HG03280 (cell line): Measurements from ENCODE around the gene GNG7.
"Not testable (repeated sequence)": the region's sequence is repeated elsewhere in the genome, so short reads cannot be mapped to it uniquely, and the experiment has no call there.

Source experiments
- ATAC-seq: cut with Tn5 transposase; IDR thresholded peaks from one replicate; pipeline ENCODE4 v1.9.1; 2021; ENCODE audit warnings: mild to moderate bottlenecking, moderate library complexity; ENCODE audit not compliant: unreplicated experiment

Gene GNG7

GRCh38 chr19:2678044-2678671 is 24.3 kb downstream of the GNG7 start:
- peak; percentile 54 for ATAC-seq

GRCh38 chr19:2676823-2677222 is 25.7 kb downstream of the GNG7 start:
- no peak for ATAC-seq

- ATAC-seq, result no peak
Observed at GRCh38 chr19:2675892-2676291, 26.6 kb downstream of the GNG7 start.

GRCh38 chr19:2670217-2670616 is 32.3 kb downstream of the GNG7 start:
- ATAC-seq, result no peak

- no peak for ATAC-seq
Observed at GRCh38 chr19:2668175-2668763, 34.2 kb downstream of the GNG7 start.

- not testable (repeated sequence) for ATAC-seq
Observed at GRCh38 chr19:2667349-2667748, 35.1 kb downstream of the GNG7 start.

GRCh38 chr19:2666344-2666994 is 36.0 kb downstream of the GNG7 start:
- no peak for ATAC-seq

- ATAC-seq, result no peak
Observed at GRCh38 chr19:2665103-2665502, 37.4 kb downstream of the GNG7 start.

- ATAC-seq, result peak; percentile 84
Observed at GRCh38 chr19:2663920-2664571, 38.4 kb downstream of the GNG7 start.

- no peak for ATAC-seq
Observed at GRCh38 chr19:2661615-2662014, 40.9 kb downstream of the GNG7 start.

GRCh38 chr19:2659856-2660432 is 42.5 kb downstream of the GNG7 start:
- ATAC-seq, result no peak

GRCh38 chr19:2656533-2656932 is 46.0 kb downstream of the GNG7 start:
- no peak for ATAC-seq

- no peak for ATAC-seq
Observed at GRCh38 chr19:2653710-2654707, 48.5 kb downstream of the GNG7 start.

GRCh38 chr19:2653218-2653617 is 49.3 kb downstream of the GNG7 start:
- no peak for ATAC-seq

- ATAC-seq, result no peak
Observed at GRCh38 chr19:2652504-2653099, 49.9 kb downstream of the GNG7 start.

GRCh38 chr19:2651002-2651733 is 51.3 kb downstream of the GNG7 start:
- ATAC-seq, result not testable (repeated sequence)

- ATAC-seq, result no peak
Observed at GRCh38 chr19:2650515-2650914, 52.0 kb downstream of the GNG7 start.

GRCh38 chr19:2648528-2648937 is 54.0 kb downstream of the GNG7 start:
- ATAC-seq, result no peak

GRCh38 chr19:2648099-2648498 is 54.4 kb downstream of the GNG7 start:
- no peak for ATAC-seq
